ENCODE data around the gene SPC25. TPM values are rescaled to one million over a fixed set of nuclear protein-coding genes. Genes with fewer than 3 reads are reported as not detected.
"Not testable (repeated sequence)": the region's sequence is repeated elsewhere in the genome, so short reads cannot be mapped to it uniquely, and the experiment has no call there.

Gene SPC25
- total RNA-seq, 1 experiment from 2014 or later = 32.0 TPM

DNA sequence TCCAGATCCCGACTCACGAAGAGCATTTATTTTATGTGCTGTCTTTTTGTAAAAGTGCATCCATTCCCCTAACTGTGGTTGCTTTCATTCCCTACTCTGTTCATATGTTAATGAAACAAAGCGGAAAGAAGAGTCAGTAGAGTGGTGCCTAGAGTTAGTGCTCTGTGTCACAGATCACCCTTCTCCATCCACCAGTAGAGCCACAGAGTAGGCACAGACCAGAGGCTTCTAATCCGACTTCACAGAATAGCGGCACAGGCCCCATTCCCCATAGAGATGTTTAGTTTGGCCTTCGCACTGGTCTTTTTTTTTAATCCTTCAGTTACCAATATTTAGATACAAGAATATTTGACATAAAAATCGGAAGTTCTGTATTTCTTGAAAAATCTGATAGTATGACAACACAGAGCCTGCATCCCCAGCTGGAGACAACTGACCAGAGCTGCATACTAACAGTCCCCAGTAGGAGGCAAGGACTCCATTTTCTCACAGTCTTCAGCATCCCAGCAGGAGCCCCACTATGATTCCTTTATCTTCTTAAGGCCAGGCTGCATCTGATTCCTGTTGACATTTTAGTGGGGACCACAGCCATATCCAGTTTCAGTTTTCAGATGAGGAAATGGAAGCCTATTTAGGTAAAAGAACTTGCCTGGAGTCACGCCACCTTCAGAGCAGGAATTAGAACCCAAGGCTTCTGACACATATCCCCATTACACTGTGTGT lies 17.9 kb upstream of the SPC25 start:
- in situ Hi-C loops (cut with HindIII; ENCODE audit: low pct_unique_long_range_greater_than_20kb, low sequenced_read_pairs) = no loop called here
- DNase-seq (ENCODE audit: low read depth) = no peak

- DNase-seq (ENCODE audit: low read depth) = no peak
- in situ Hi-C loops (cut with HindIII; ENCODE audit: low pct_unique_long_range_greater_than_20kb, low sequenced_read_pairs) = no loop called here
Observed at GRCh38 chr2:168904358-168904757, 14.1 kb upstream of the SPC25 start.

- DNase-seq (ENCODE audit: low read depth) = no peak
- in situ Hi-C loops (cut with HindIII; ENCODE audit: low pct_unique_long_range_greater_than_20kb, low sequenced_read_pairs) = no loop called here
Observed at GRCh38 chr2:168903888-168904287, 13.7 kb upstream of the SPC25 start.

DNA sequence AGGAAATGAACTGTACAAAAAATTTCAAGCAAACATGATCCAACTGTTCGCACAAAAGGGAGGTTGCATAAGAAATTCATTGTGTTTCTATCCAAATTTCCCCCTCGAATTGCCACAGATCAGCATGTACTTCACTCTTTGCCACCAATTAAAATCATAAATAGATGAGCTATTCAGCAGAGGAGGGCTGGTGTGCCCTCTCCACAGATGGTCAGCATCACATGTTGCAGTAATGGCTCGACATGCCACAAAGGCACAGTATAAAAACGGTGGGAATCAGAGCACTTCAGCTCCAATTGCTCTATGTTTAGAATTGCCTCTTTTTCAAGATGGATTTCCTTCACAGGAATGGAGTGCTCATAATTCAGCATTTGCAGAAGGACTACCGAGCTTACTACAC lies 10.8 kb upstream of the SPC25 start, which contains the start of gene G6PC2:
Gene G6PC2 (plus strand): TSS at position 289 of the 400 bp plus-strand sequence. CDS start 41 bp downstream, at position 330.
- in situ Hi-C loops (cut with HindIII; ENCODE audit: low pct_unique_long_range_greater_than_20kb, low sequenced_read_pairs) = no loop called here
- no peak for DNase-seq (ENCODE audit: low read depth)

GRCh38 chr2:168897449-168897848 lies 7.2 kb upstream of the SPC25 start:
- no peak for DNase-seq (ENCODE audit: low read depth)
- in situ Hi-C loops (cut with HindIII; ENCODE audit: low pct_unique_long_range_greater_than_20kb, low sequenced_read_pairs) = no loop called here

DNA sequence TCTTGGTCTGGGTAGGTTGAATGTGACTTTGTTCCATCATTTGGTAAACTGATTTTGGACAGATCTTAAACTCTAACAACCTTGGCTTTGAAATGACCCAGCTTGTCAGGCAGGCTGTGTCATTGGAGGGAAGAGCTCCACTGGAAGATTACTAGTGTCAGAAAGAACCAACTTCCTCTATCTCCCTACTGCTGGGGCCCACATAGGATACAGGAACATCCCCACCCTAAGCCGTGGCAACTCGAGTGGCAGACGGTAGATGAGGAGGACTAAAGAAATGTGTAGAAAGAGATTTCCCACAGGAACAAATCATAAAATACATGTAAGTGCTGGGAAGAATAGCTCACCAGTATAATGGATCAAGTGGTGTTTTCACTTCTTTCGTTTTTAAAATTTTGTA lies 6.6 kb upstream of the SPC25 start:
- no peak for DNase-seq (ENCODE audit: low read depth)
- in situ Hi-C loops (cut with HindIII; ENCODE audit: low pct_unique_long_range_greater_than_20kb, low sequenced_read_pairs) = no loop called here

GRCh38 chr2:168895771-168896170 lies 5.5 kb upstream of the SPC25 start:
- in situ Hi-C loops (cut with HindIII; ENCODE audit: low pct_unique_long_range_greater_than_20kb, low sequenced_read_pairs) = no loop called here
- DNase-seq (ENCODE audit: low read depth) = no peak

GRCh38 chr2:168894720-168895119 lies 4.5 kb upstream of the SPC25 start:
- in situ Hi-C loops (cut with HindIII; ENCODE audit: low pct_unique_long_range_greater_than_20kb, low sequenced_read_pairs) = no loop called here
- DNase-seq (ENCODE audit: low read depth) = no peak

- in situ Hi-C loops (cut with HindIII; ENCODE audit: low pct_unique_long_range_greater_than_20kb, low sequenced_read_pairs) = no loop called here
- DNase-seq (ENCODE audit: low read depth) = no peak
Observed at GRCh38 chr2:168894101-168894500, 3.9 kb upstream of the SPC25 start.

- in situ Hi-C loops (cut with HindIII; ENCODE audit: low pct_unique_long_range_greater_than_20kb, low sequenced_read_pairs) = no loop called here
- no peak for DNase-seq (ENCODE audit: low read depth)
Observed at GRCh38 chr2:168892327-168892726, 2.1 kb upstream of the SPC25 start.

- no peak for DNase-seq (ENCODE audit: low read depth)
- in situ Hi-C loops (cut with HindIII; ENCODE audit: low pct_unique_long_range_greater_than_20kb, low sequenced_read_pairs) = no loop called here
Observed at GRCh38 chr2:168889635-168890005, 610 bp downstream of the SPC25 start.

DNA sequence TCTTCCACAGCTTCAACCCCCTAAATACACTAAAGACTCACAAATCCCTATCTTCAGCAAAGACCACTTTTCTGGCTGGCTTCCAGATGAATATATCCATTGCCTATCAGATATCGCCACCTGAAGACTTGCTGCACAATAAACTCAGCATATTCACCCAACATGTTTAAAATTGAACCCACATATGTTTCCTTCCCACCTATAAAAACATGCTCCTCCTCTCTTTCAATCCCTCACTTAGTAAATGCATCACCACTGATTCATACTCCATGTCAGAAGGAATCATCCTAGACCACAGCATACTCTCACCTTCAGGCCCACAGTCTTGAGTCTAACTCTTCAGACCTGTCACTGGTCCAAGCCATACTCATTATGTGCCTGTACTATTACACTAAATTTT lies 5.3 kb downstream of the SPC25 start:
- DNase-seq (ENCODE audit: low read depth) = no peak
- in situ Hi-C loops (cut with HindIII; ENCODE audit: low pct_unique_long_range_greater_than_20kb, low sequenced_read_pairs) = no loop called here

DNA sequence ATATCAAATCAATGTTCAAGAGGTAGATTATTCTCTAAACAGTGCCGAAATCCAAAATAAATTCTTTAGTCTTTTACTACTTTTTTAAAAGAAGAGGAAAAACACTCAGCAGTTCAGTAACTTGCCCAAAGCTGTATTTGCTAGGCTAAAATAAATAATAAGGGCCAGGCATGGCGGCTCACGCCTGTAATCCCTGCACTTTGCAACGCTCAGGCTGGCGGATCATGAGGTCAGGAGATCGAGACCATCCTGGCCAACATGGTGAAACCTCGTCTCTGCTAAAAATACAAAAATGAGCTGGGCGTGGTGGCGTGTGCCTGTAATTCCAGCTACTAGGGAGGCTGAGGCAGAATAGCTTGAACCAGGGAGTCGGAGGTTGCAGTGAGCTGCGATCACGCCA lies 8.1 kb downstream of the SPC25 start:
- in situ Hi-C loops (cut with HindIII; ENCODE audit: low pct_unique_long_range_greater_than_20kb, low sequenced_read_pairs); DNase-seq (ENCODE audit: low read depth): not testable (repeated sequence)

GRCh38 chr2:168874368-168875054 lies 15.7 kb downstream of the SPC25 start:
- in situ Hi-C loops (cut with HindIII; ENCODE audit: low pct_unique_long_range_greater_than_20kb, low sequenced_read_pairs) = no loop called here

GRCh38 chr2:168870824-168871223 lies 19.4 kb downstream of the SPC25 start:
- in situ Hi-C loops (cut with HindIII; ENCODE audit: low pct_unique_long_range_greater_than_20kb, low sequenced_read_pairs); DNase-seq (ENCODE audit: low read depth): not testable (repeated sequence)

More at GRCh38 chr2:168874368-168875054, 15.7 kb downstream of the SPC25 start:
- no peak for DNase-seq (ENCODE audit: low read depth)

- in situ Hi-C loops (cut with HindIII; ENCODE audit: low pct_unique_long_range_greater_than_20kb, low sequenced_read_pairs); DNase-seq (ENCODE audit: low read depth): not testable (repeated sequence)
Observed at GRCh38 chr2:168870369-168870768, 19.9 kb downstream of the SPC25 start.

DNA sequence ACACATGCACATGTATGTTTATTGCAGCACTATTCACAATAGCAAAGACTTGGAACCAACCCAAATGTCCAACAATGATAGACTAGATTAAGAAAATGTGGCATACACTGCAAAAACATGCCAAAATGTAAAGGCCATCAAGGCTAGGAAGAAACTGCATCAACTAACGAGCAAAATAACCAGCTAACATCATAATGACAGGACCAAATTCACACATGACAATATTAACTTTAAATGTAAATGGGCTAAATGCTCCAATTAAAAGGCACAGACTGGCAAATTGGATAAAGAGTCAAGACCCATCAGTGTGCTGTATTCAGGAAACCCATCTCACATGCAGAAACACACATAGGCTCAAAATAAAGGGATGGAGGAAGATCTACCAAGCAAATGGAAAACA lies 23.1 kb downstream of the SPC25 start:
- DNase-seq (ENCODE audit: low read depth); in situ Hi-C loops (cut with HindIII; ENCODE audit: low pct_unique_long_range_greater_than_20kb, low sequenced_read_pairs): not testable (repeated sequence)

DNA sequence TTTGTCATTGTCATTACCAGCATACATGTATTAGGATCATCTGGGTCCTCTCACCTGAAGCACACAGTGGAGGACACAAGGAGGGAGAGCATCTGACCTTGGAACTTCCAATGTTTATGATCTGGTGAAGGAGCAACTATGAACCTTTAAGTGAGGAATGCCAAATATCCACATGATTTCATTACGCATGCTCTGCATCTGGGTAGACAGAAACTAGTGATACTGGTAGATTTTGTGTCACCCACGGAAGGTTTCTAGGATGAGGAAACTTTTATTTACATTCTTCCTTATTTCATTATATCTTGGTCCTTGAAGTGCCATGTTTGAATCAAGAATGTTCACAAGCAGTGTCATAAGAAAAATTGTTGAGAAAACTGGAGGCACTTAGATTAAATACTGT lies 32.1 kb downstream of the SPC25 start:
- in situ Hi-C loops (cut with HindIII; ENCODE audit: low pct_unique_long_range_greater_than_20kb, low sequenced_read_pairs) = no loop called here
- no peak for DNase-seq (ENCODE audit: low read depth)

DNA sequence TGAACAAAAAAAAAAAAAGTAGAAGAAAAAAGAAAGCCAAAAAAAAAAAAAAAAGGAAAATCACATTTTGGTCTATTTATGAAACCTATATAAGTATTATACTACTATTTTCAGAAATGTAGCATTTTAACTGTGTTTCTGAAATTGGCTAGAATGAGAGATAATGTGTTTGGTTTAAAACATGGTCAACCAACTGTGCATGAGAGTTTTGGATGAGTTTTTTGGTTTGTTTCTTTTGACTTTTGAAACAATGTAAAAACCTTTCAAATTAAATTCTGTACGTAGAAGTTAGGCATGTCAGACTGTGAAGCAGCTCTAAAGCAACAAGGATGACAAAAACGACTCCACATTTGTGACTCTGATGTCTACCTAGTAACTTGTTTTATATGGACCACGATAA lies 34.6 kb downstream of the SPC25 start:
- in situ Hi-C loops (cut with HindIII; ENCODE audit: low pct_unique_long_range_greater_than_20kb, low sequenced_read_pairs) = no loop called here
- no peak for DNase-seq (ENCODE audit: low read depth)

- in situ Hi-C loops (cut with HindIII; ENCODE audit: low pct_unique_long_range_greater_than_20kb, low sequenced_read_pairs) = no loop called here
- no peak for DNase-seq (ENCODE audit: low read depth)
Observed at GRCh38 chr2:168854651-168855050, 35.6 kb downstream of the SPC25 start.

Measured in Caki2 (cell line).